K562 (cell line): ENCODE measurements around the gene CACNA2D3.

Experiments
- CCAR2 ChIP-seq: fragments of 200-400 bp; formaldehyde crosslinking; IDR thresholded peaks from 2 replicates; pipeline ENCODE4 v1.6.1; 2017; ENCODE audit warnings: mild to moderate bottlenecking, low read depth, low read length
- IRF9 ChIP-seq: fragments of 450-650 bp; IDR thresholded peaks from 2 replicates; pipeline ENCODE4 v1.6.1; 2016; ENCODE audit warnings: missing biosample characterization, missing genetic modification characterization
- REST ChIP-seq, 2 experiments: fragments of 450-650 bp; formaldehyde crosslinking in 1 of 2; IDR thresholded peaks; 2 replicates each; pipeline versions ENCODE4 v1.4.0 to v1.6.1; 2014 to 2020; ENCODE audit warnings: mild to moderate bottlenecking in 2 of 2, borderline replicate concordance in 1 of 2, low read depth in 1 of 2
- TGIF2 ChIP-seq: sonication (generic); formaldehyde crosslinking; IDR thresholded peaks from 2 replicates; pipeline ENCODE4 v1.8.1; 2022; ENCODE audit warnings: mild to moderate bottlenecking, missing genetic modification reagents, moderate library complexity

- no peak for TF ChIP-seq CCAR2
- no peak for TF ChIP-seq REST (IDR thresholded peaks at IDR 0.05; ENCODE audit: borderline replicate concordance)
- no peak for TF ChIP-seq REST (CRISPR knock-in tag; IDR thresholded peaks at IDR 0.05; ENCODE audit: low read depth)
- TF ChIP-seq TGIF2 (CRISPR knock-in tag), result no peak
- TF ChIP-seq IRF9, result no peak
Observed at GRCh38 chr3:55089211-55089610, 966.9 kb downstream of the CACNA2D3 start.
